ENCODE measurements around the gene LYZL1.

The LYZL1 gene

GRCh38 chr10:29313071-29313470 is 24.2 kb downstream of the LYZL1 start:
- 88% methylated on average over 1 of the region's 3 CpGs for WGBS
- Histone ChIP-seq H4K8ac (ENCODE audit: low read length) (no peak overlapping the region), H3K4me2 (ENCODE audit: low read length, poor library complexity, severe bottlenecking) (no peak overlapping the region), H2BK15ac (ENCODE audit: low read depth, poor library complexity, severe bottlenecking) (no peak overlapping the region), H2AK5ac (ENCODE audit: low read length, severe bottlenecking) (no peak overlapping the region), H4K91ac (ENCODE audit: low read length) (no peak overlapping the region), H2BK5ac (ENCODE audit: low read depth, low read length, poor library complexity, severe bottlenecking) (no peak overlapping the region), H3K18ac (ENCODE audit: low read depth in 1 of 2, low read length in 2 of 2) (no peak overlapping the region), H2BK12ac (ENCODE audit: low read length in 2 of 2) (no peak overlapping the region), H3K4me1 (ENCODE audit: control insufficient read depth, insufficient read depth, low read depth, low read length) (peaks cover 2% of the 10 kb centered on the region), H3K4ac (ENCODE audit: low read depth in 1 of 2, low read length in 2 of 2) (no peak overlapping the region), H3K27ac (ENCODE audit: low read length, poor library complexity, severe bottlenecking) (no peak overlapping the region), H2AFZ (ENCODE audit: low read depth, low read length) (no peak overlapping the region), H2BK120ac (ENCODE audit: low read depth, low read length) (no peak overlapping the region), H3K36me3 (ENCODE audit: control insufficient read depth in 1 of 2, insufficient read depth in 2 of 2, low read depth in 1 of 2, low read length in 2 of 2) (no peaks in the 10 kb centered on the region), H3K79me1 (replicated peaks; ENCODE audit: low read length, poor library complexity, severe bottlenecking) (no peaks in the 10 kb centered on the region), H3K4me3 (ENCODE audit: insufficient read depth in 1 of 2, low read depth in 1 of 2, low read length in 2 of 2) (no peak overlapping the region), H3K27me3 (ENCODE audit: control insufficient read depth in 1 of 2, insufficient read depth in 1 of 2, low read length in 2 of 2) (no peaks in the 10 kb centered on the region), H3K9me3 (ENCODE audit: control insufficient read depth, low read length) (no peaks in the 10 kb centered on the region), H3K9ac (ENCODE audit: low read length) (no peak overlapping the region), H3K23ac (ENCODE audit: low read length in 2 of 2) (no peak overlapping the region), H3K14ac (ENCODE audit: low read length in 2 of 2) (no peak overlapping the region)
- DNase-seq, result no peak

GRCh38 chr10:29314726-29315125 is 25.9 kb downstream of the LYZL1 start:
- Histone ChIP-seq H2AK5ac (ENCODE audit: low read length, severe bottlenecking) (no peak overlapping the region), H3K14ac (ENCODE audit: low read length in 2 of 2) (no peak overlapping the region), H2BK120ac (ENCODE audit: low read depth, low read length) (no peak overlapping the region), H3K4me1 (ENCODE audit: control insufficient read depth, insufficient read depth, low read depth, low read length) (peaks cover 11% of the 10 kb centered on the region), H3K4me3 (ENCODE audit: insufficient read depth in 1 of 2, low read depth in 1 of 2, low read length in 2 of 2) (no peak overlapping the region), H2BK12ac (ENCODE audit: low read length in 2 of 2) (no peak overlapping the region), H3K4ac (ENCODE audit: low read depth in 1 of 2, low read length in 2 of 2) (no peak overlapping the region), H3K27ac (ENCODE audit: low read length, poor library complexity, severe bottlenecking) (no peak overlapping the region), H4K8ac (ENCODE audit: low read length) (no peak overlapping the region), H3K36me3 (ENCODE audit: control insufficient read depth in 1 of 2, insufficient read depth in 2 of 2, low read depth in 1 of 2, low read length in 2 of 2) (no peaks in the 10 kb centered on the region), H2AFZ (ENCODE audit: low read depth, low read length) (no peak overlapping the region), H3K23ac (ENCODE audit: low read length in 2 of 2) (no peak overlapping the region), H3K9me3 (ENCODE audit: control insufficient read depth, low read length) (no peaks in the 10 kb centered on the region), H3K18ac (ENCODE audit: low read depth in 1 of 2, low read length in 2 of 2) (no peak overlapping the region), H3K9ac (ENCODE audit: low read length) (no peak overlapping the region), H3K4me2 (ENCODE audit: low read length, poor library complexity, severe bottlenecking) (no peak overlapping the region), H3K27me3 (ENCODE audit: control insufficient read depth in 1 of 2, insufficient read depth in 1 of 2, low read length in 2 of 2) (peaks cover 0 to 3% of the 10 kb centered on the region in 2 experiments), H2BK5ac (ENCODE audit: low read depth, low read length, poor library complexity, severe bottlenecking) (no peak overlapping the region), H2BK15ac (ENCODE audit: low read depth, poor library complexity, severe bottlenecking) (no peak overlapping the region), H3K79me1 (replicated peaks; ENCODE audit: low read length, poor library complexity, severe bottlenecking) (no peaks in the 10 kb centered on the region), H4K91ac (ENCODE audit: low read length) (no peak overlapping the region)
- DNase-seq, result no peak
- WGBS, result 97% methylated on average over 8 of the region's 8 CpGs

- Histone ChIP-seq H2BK12ac (ENCODE audit: low read length in 2 of 2) (no peak overlapping the region), H3K4me2 (ENCODE audit: low read length, poor library complexity, severe bottlenecking) (no peak overlapping the region), H2BK5ac (ENCODE audit: low read depth, low read length, poor library complexity, severe bottlenecking) (no peak overlapping the region), H3K36me3 (ENCODE audit: control insufficient read depth in 1 of 2, insufficient read depth in 2 of 2, low read depth in 1 of 2, low read length in 2 of 2) (no peaks in the 10 kb centered on the region), H3K14ac (ENCODE audit: low read length in 2 of 2) (no peak overlapping the region), H3K9ac (ENCODE audit: low read length) (no peak overlapping the region), H4K91ac (ENCODE audit: low read length) (no peak overlapping the region), H2AK5ac (ENCODE audit: low read length, severe bottlenecking) (no peak overlapping the region), H2BK120ac (ENCODE audit: low read depth, low read length) (no peak overlapping the region), H3K79me1 (replicated peaks; ENCODE audit: low read length, poor library complexity, severe bottlenecking) (no peaks in the 10 kb centered on the region), H3K23ac (ENCODE audit: low read length in 2 of 2) (no peak overlapping the region), H3K27me3 (ENCODE audit: control insufficient read depth in 1 of 2, insufficient read depth in 1 of 2, low read length in 2 of 2) (peaks cover 0 to 13% of the 10 kb centered on the region in 2 experiments), H3K27ac (ENCODE audit: low read length, poor library complexity, severe bottlenecking) (no peak overlapping the region), H4K8ac (ENCODE audit: low read length) (no peak overlapping the region), H3K4me1 (ENCODE audit: control insufficient read depth, insufficient read depth, low read depth, low read length) (peaks cover 11% of the 10 kb centered on the region), H2AFZ (ENCODE audit: low read depth, low read length) (no peak overlapping the region), H3K18ac (ENCODE audit: low read depth in 1 of 2, low read length in 2 of 2) (no peak overlapping the region), H3K4ac (ENCODE audit: low read depth in 1 of 2, low read length in 2 of 2) (no peak overlapping the region), H3K9me3 (ENCODE audit: control insufficient read depth, low read length) (no peaks in the 10 kb centered on the region), H2BK15ac (ENCODE audit: low read depth, poor library complexity, severe bottlenecking) (no peak overlapping the region), H3K4me3 (ENCODE audit: insufficient read depth in 1 of 2, low read depth in 1 of 2, low read length in 2 of 2) (no peak overlapping the region)
- DNase-seq, result no peak
- 95% methylated on average over 5 of the region's 5 CpGs for WGBS
These were observed 26.9 kb downstream of the LYZL1 start for GRCh38 chr10:29315814-29316213.

GRCh38 chr10:29316308-29317026 is 27.6 kb downstream of the LYZL1 start:
- WGBS, result 97% methylated on average over 5 of the region's 8 CpGs
- H2BK15ac ChIP-seq (ENCODE audit: low read depth, poor library complexity, severe bottlenecking), result no peak overlapping the region
- peaks cover 11% of the 10 kb centered on the region for H3K4me1 ChIP-seq (ENCODE audit: control insufficient read depth, insufficient read depth, low read depth, low read length)
- peaks cover 0 to 15% of the 10 kb centered on the region in 2 experiments for H3K27me3 ChIP-seq (ENCODE audit: control insufficient read depth in 1 of 2, insufficient read depth in 1 of 2, low read length in 2 of 2)
- no peak overlapping the region for H3K23ac ChIP-seq (ENCODE audit: low read length in 2 of 2)
- no peaks in the 10 kb centered on the region for H3K79me1 ChIP-seq (replicated peaks; ENCODE audit: low read length, poor library complexity, severe bottlenecking)
- H3K9me3 ChIP-seq (ENCODE audit: control insufficient read depth, low read length), result no peaks in the 10 kb centered on the region
- H3K4me3 ChIP-seq (ENCODE audit: insufficient read depth in 1 of 2, low read depth in 1 of 2, low read length in 2 of 2), result no peak overlapping the region
- no peak overlapping the region for H3K27ac ChIP-seq (ENCODE audit: low read length, poor library complexity, severe bottlenecking)
- H3K9ac ChIP-seq (ENCODE audit: low read length), result no peak overlapping the region
- no peak overlapping the region for H2AK5ac ChIP-seq (ENCODE audit: low read length, severe bottlenecking)
- no peak for DNase-seq
- H2BK12ac ChIP-seq (ENCODE audit: low read length in 2 of 2), result peak overlapping the region in 1 of 2 experiments; percentile 23
- H3K18ac ChIP-seq (ENCODE audit: low read depth in 1 of 2, low read length in 2 of 2), result peak overlapping the region in 1 of 2 experiments; percentile 54
- no peak overlapping the region for H2BK120ac ChIP-seq (ENCODE audit: low read depth, low read length)
- H3K14ac ChIP-seq (ENCODE audit: low read length in 2 of 2), result no peak overlapping the region
- H3K4ac ChIP-seq (ENCODE audit: low read depth in 1 of 2, low read length in 2 of 2), result no peak overlapping the region
- no peaks in the 10 kb centered on the region for H3K36me3 ChIP-seq (ENCODE audit: control insufficient read depth in 1 of 2, insufficient read depth in 2 of 2, low read depth in 1 of 2, low read length in 2 of 2)
- no peak overlapping the region for H4K8ac ChIP-seq (ENCODE audit: low read length)
- no peak overlapping the region for H2AFZ ChIP-seq (ENCODE audit: low read depth, low read length)
- no peak overlapping the region for H4K91ac ChIP-seq (ENCODE audit: low read length)
- H3K4me2 ChIP-seq (ENCODE audit: low read length, poor library complexity, severe bottlenecking), result no peak overlapping the region
- no peak overlapping the region for H2BK5ac ChIP-seq (ENCODE audit: low read depth, low read length, poor library complexity, severe bottlenecking)

Measured in mesenchymal stem cell (in vitro differentiated cells and primary cell).